SK-N-SH (cell line): ENCODE data around the gene CCDC93. TPM values are rescaled to one million over a fixed set of nuclear protein-coding genes. Genes with fewer than 3 reads are reported as not detected.

Experiments
- CTCF ChIA-PET: fragments of 300-600, 350-600 bp; formaldehyde crosslinking; extraction: SDS; loops from one replicate; lab custom pipeline; 2021; lab: Yijun Ruan, JAX
- POLR2A ChIA-PET: fragments of 350-600 bp; sonication (Branson Sonifier 250); formaldehyde crosslinking; extraction: SDS; loops from one replicate; lab custom pipeline; 2020; ENCODE audit warnings: antibody characterized with exemption, inconsistent platforms; lab: Yijun Ruan, JAX
- DNase-seq: peaks from one replicate; pipeline ENCODE4 v3.0.0; 2012
- H2AFZ ChIP-seq: fragments of 200-600 bp; sonication (generic); 2 replicates; pipeline ENCODE4 v1.8.1; 2016; ENCODE audit warnings: antibody characterized with exemption, mild to moderate bottlenecking, low read depth
- H3F3A ChIP-seq: fragments of 200-600 bp; sonication (generic); replicated peaks from 2 replicates; pipeline ENCODE3; 2016; ENCODE audit warnings: antibody characterized with exemption, mild to moderate bottlenecking; ENCODE audit not compliant: insufficient read depth
- H3K27ac ChIP-seq, 2 experiments: fragments of 200-500 bp in 1 of 2; fragments of 200-600 bp in 1 of 2; sonication (Bioruptor generic) in 1 of 2; sonication (generic), shearing (Covaris generic) in 1 of 2; 2 replicates each; pipeline versions ENCODE4 v1.5.1 to v1.6.1; 2014 to 2016; ENCODE audit warnings: low read depth in 2 of 2, inconsistent platforms in 1 of 2, low read length in 1 of 2, mild to moderate bottlenecking in 1 of 2, mixed read lengths in 1 of 2
- H3K27me3 ChIP-seq: fragments of 200-600 bp; sonication (generic), shearing (Covaris generic); 2 replicates; pipeline ENCODE4 v1.6.1; 2016; ENCODE audit warnings: mixed run types; ENCODE audit not compliant: insufficient read depth
- H3K36me3 ChIP-seq, 2 experiments: fragments of 200-500 bp in 1 of 2; fragments of 200-600 bp in 1 of 2; sonication (Bioruptor generic) in 1 of 2; sonication (generic) in 1 of 2; replicated peaks in 1 of 2; 2 replicates each; pipeline versions ENCODE3 to v1.5.1; 2014 to 2016; ENCODE audit warnings: low read length in 1 of 2, mild to moderate bottlenecking in 1 of 2; ENCODE audit not compliant: insufficient read depth in 2 of 2, control insufficient read depth in 1 of 2
- H3K4me1 ChIP-seq, 2 experiments: fragments of 200-500 bp in 1 of 2; fragments of 200-600 bp in 1 of 2; sonication (Bioruptor generic) in 1 of 2; sonication (generic), shearing (Covaris generic) in 1 of 2; 2 replicates each; pipeline versions ENCODE4 v1.5.1 to v1.6.1; 2014 to 2016; ENCODE audit warnings: low read depth in 1 of 2, low read length in 1 of 2, mixed run types in 1 of 2; ENCODE audit not compliant: insufficient read depth in 2 of 2, control insufficient read depth in 1 of 2
- H3K4me2 ChIP-seq: fragments of 200-600 bp; sonication (generic), shearing (Covaris generic); 2 replicates; pipeline ENCODE4 v1.6.1; 2017; ENCODE audit warnings: mixed run types
- H3K4me3 ChIP-seq, 2 experiments: fragments of 200-500 bp in 1 of 2; fragments of 200-600 bp in 1 of 2; sonication (Bioruptor generic) in 1 of 2; sonication (generic), shearing (Covaris generic) in 1 of 2; 2 replicates each; pipeline versions ENCODE4 v1.5.1 to v1.8.1; 2014 to 2016; ENCODE audit warnings: low read depth in 2 of 2, inconsistent platforms in 1 of 2, low read length in 1 of 2, mild to moderate bottlenecking in 1 of 2, mixed read lengths in 1 of 2, moderate library complexity in 1 of 2
- H3K79me2 ChIP-seq: fragments of 200-600 bp; sonication (generic); 2 replicates; pipeline ENCODE4 v1.8.1; 2017; ENCODE audit warnings: mild to moderate bottlenecking; ENCODE audit not compliant: insufficient read depth
- H3K9ac ChIP-seq: fragments of 200-600 bp; sonication (generic); 2 replicates; pipeline ENCODE4 v1.6.1; 2017; ENCODE audit warnings: mixed run types
- H3K9me2 ChIP-seq: fragments of 200-600 bp; sonication (generic); 2 replicates; pipeline ENCODE4 v1.6.1; 2017; ENCODE audit warnings: mixed run types
- H3K9me3 ChIP-seq: fragments of 200-600 bp; sonication (generic); 2 replicates; pipeline ENCODE4 v1.6.1; 2017; ENCODE audit warnings: mixed run types, mild to moderate bottlenecking, moderate library complexity
- H4K20me1 ChIP-seq: fragments of 200-600 bp; sonication (generic); 2 replicates; pipeline ENCODE4 v1.6.1; 2017; ENCODE audit warnings: mild to moderate bottlenecking, mixed run types; ENCODE audit not compliant: insufficient read depth
- CHD2 ChIP-seq: fragments of 150-350 bp; IDR thresholded peaks from 2 replicates; pipeline ENCODE4 v1.6.1; 2018; ENCODE audit warnings: low read length; ENCODE audit not compliant: partially characterized antibody
- GABPA ChIP-seq: IDR thresholded peaks from 2 replicates; pipeline ENCODE4 v1.4.0; 2012; ENCODE audit warnings: low read depth, mild to moderate bottlenecking
- MAX ChIP-seq: IDR thresholded peaks from 2 replicates; pipeline ENCODE4 v1.4.0; 2012; ENCODE audit warnings: low read depth
- MXI1 ChIP-seq: IDR thresholded peaks from 2 replicates; pipeline ENCODE4 v1.6.1; 2012; ENCODE audit warnings: mild to moderate bottlenecking, low read depth, low read length, improper control_type of control experiment
- RAD21 ChIP-seq: IDR thresholded peaks from 2 replicates; pipeline ENCODE4 v1.6.1; 2012; ENCODE audit warnings: mild to moderate bottlenecking, low read length
- RCOR1 ChIP-seq: fragments of 150-350 bp; IDR thresholded peaks from 2 replicates; pipeline ENCODE4 v1.6.1; 2017; ENCODE audit warnings: antibody characterized with exemption, low read length
- RFX5 ChIP-seq: IDR thresholded peaks from 2 replicates; pipeline ENCODE4 v1.6.1; 2012; ENCODE audit warnings: mild to moderate bottlenecking, improper control_type of control experiment, low read length
- SIN3A ChIP-seq: IDR thresholded peaks from 2 replicates; pipeline ENCODE4 v1.6.1; 2012; ENCODE audit warnings: low read depth, mild to moderate bottlenecking, low read length, moderate library complexity, borderline replicate concordance
- SMC3 ChIP-seq: IDR thresholded peaks from 2 replicates; pipeline ENCODE4 v1.6.1; 2012; ENCODE audit warnings: low read depth, low read length, improper control_type of control experiment
- TAF1 ChIP-seq: IDR thresholded peaks from 2 replicates; pipeline ENCODE4 v1.6.1; 2012; ENCODE audit warnings: low read depth, mild to moderate bottlenecking, low read length, moderate library complexity, borderline replicate concordance
- TCF12 ChIP-seq: IDR thresholded peaks from 2 replicates; pipeline ENCODE4 v1.4.0; 2012
- USF2 ChIP-seq: fragments of 150-350 bp; IDR thresholded peaks from 2 replicates; pipeline ENCODE4 v1.6.1; 2017; ENCODE audit warnings: antibody characterized with exemption, low read length, low read depth, borderline replicate concordance
- WGBS: methylation state at CpG from one replicate; pipeline ENCODE4 v1.1.6; 2017; ENCODE audit warnings: low lambda C conversion rate; 5-methylcytosine and 5-hydroxymethylcytosine counted together
- polyA plus RNA-seq, 3 experiments: library from polyadenylated mRNA; depleted of rRNA; stranded (reverse); fragments of >200 nt; gene quantifications; 2 replicates each; pipeline ENCODE4 v1.2.3, GENCODE V29; 2012
- TF ChIP-seq, protein P1 (sequence below): IDR thresholded peaks from 2 replicates; pipeline ENCODE4; 2012
- TF ChIP-seq, protein P2 (sequence below): IDR thresholded peaks from 2 replicates; pipeline ENCODE4 v1.6.1; 2012; ENCODE audit warnings: mild to moderate bottlenecking, low read depth, low read length, moderate library complexity
- TF ChIP-seq, protein P3 (sequence below): IDR thresholded peaks from 2 replicates; pipeline ENCODE4 v1.4.0; 2012; ENCODE audit warnings: low read depth, borderline replicate concordance
- TF ChIP-seq, protein P4 (sequence below): IDR thresholded peaks from 2 replicates; pipeline ENCODE4 v1.4.0; 2012; ENCODE audit warnings: low read depth, borderline replicate concordance

The CCDC93 gene
- polyA plus RNA-seq, 1 of the 3 experiments (the other 2 are of a cell fraction): 11.7 TPM

DNA sequence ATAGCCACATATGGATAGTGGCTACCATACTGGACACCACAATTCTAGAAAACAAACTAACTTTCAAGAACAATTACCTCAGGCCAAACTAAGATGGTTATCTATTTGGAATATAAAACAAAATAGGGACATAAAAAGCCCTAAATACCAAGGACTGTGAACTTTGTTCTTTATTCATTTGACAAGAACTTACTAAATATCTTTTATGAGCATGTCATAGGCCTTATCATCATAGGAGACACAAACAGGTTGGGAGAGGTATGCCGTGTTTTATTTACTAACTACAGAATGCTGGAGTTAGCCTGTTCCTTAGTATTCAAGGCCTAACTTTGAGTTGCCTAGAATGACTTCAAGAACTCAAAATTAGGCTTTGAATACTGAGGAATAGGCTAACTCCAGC lies 32.1 kb downstream of the CCDC93 start:
- ChIA-PET POLR2A (no interaction called here), CTCF (interaction anchor here (3.0 kb wide), 1 partner anchor 21 kb away, joined by 23 read pairs; no protein-coding TSS in a partner anchor)
- H3K9me3 ChIP-seq: no peaks in the 10 kb centered on the region
- peak overlapping the region; percentile 78 to 99; a peak in 3 of 4 replicates for H3K27ac ChIP-seq
- WGBS: 100% methylated on average over 1 of the region's 1 CpG
- H3K9ac ChIP-seq: peak overlapping the region; percentile 20; the same call in 1 of the 2 replicates
- no peaks in the 10 kb centered on the region for H4K20me1 ChIP-seq
- H2AFZ ChIP-seq: no peak overlapping the region
- DNase-seq: no peak
- peaks cover 26% of the 10 kb centered on the region; the same call in 1 of the 2 replicates for H3K79me2 ChIP-seq
- TF ChIP-seq, protein P1, sequence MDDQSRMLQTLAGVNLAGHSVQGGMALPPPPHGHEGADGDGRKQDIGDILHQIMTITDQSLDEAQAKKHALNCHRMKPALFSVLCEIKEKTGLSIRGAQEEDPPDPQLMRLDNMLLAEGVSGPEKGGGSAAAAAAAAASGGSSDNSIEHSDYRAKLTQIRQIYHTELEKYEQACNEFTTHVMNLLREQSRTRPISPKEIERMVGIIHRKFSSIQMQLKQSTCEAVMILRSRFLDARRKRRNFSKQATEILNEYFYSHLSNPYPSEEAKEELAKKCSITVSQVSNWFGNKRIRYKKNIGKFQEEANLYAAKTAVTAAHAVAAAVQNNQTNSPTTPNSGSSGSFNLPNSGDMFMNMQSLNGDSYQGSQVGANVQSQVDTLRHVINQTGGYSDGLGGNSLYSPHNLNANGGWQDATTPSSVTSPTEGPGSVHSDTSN: no peak
- no peak for TF ChIP-seq TAF1
- TF ChIP-seq TCF12: no peak
- no peak for TF ChIP-seq MXI1
- TF ChIP-seq, protein P2, sequence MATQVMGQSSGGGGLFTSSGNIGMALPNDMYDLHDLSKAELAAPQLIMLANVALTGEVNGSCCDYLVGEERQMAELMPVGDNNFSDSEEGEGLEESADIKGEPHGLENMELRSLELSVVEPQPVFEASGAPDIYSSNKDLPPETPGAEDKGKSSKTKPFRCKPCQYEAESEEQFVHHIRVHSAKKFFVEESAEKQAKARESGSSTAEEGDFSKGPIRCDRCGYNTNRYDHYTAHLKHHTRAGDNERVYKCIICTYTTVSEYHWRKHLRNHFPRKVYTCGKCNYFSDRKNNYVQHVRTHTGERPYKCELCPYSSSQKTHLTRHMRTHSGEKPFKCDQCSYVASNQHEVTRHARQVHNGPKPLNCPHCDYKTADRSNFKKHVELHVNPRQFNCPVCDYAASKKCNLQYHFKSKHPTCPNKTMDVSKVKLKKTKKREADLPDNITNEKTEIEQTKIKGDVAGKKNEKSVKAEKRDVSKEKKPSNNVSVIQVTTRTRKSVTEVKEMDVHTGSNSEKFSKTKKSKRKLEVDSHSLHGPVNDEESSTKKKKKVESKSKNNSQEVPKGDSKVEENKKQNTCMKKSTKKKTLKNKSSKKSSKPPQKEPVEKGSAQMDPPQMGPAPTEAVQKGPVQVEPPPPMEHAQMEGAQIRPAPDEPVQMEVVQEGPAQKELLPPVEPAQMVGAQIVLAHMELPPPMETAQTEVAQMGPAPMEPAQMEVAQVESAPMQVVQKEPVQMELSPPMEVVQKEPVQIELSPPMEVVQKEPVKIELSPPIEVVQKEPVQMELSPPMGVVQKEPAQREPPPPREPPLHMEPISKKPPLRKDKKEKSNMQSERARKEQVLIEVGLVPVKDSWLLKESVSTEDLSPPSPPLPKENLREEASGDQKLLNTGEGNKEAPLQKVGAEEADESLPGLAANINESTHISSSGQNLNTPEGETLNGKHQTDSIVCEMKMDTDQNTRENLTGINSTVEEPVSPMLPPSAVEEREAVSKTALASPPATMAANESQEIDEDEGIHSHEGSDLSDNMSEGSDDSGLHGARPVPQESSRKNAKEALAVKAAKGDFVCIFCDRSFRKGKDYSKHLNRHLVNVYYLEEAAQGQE: no peak
- TF ChIP-seq, protein P3, sequence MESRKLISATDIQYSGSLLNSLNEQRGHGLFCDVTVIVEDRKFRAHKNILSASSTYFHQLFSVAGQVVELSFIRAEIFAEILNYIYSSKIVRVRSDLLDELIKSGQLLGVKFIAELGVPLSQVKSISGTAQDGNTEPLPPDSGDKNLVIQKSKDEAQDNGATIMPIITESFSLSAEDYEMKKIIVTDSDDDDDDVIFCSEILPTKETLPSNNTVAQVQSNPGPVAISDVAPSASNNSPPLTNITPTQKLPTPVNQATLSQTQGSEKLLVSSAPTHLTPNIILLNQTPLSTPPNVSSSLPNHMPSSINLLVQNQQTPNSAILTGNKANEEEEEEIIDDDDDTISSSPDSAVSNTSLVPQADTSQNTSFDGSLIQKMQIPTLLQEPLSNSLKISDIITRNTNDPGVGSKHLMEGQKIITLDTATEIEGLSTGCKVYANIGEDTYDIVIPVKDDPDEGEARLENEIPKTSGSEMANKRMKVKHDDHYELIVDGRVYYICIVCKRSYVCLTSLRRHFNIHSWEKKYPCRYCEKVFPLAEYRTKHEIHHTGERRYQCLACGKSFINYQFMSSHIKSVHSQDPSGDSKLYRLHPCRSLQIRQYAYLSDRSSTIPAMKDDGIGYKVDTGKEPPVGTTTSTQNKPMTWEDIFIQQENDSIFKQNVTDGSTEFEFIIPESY: no peak
- TF ChIP-seq MAX: no peak
- TF ChIP-seq RAD21: no peak
- TF ChIP-seq USF2: no peak
- TF ChIP-seq SMC3: no peak
- no peak for TF ChIP-seq GABPA
- TF ChIP-seq RFX5: no peak
- no peak for TF ChIP-seq CHD2
- no peak for TF ChIP-seq SIN3A
- TF ChIP-seq RCOR1: no peak
- TF ChIP-seq, protein P4, sequence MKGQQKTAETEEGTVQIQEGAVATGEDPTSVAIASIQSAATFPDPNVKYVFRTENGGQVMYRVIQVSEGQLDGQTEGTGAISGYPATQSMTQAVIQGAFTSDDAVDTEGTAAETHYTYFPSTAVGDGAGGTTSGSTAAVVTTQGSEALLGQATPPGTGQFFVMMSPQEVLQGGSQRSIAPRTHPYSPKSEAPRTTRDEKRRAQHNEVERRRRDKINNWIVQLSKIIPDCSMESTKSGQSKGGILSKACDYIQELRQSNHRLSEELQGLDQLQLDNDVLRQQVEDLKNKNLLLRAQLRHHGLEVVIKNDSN: no peak
- peaks cover 26 to 53% of the 10 kb centered on the region in 2 experiments for H3K4me1 ChIP-seq
- no peak overlapping the region for H3K4me2 ChIP-seq
- H3K27me3 ChIP-seq: no peaks in the 10 kb centered on the region
- H3K4me3 ChIP-seq: no peak overlapping the region
- H3K36me3 ChIP-seq: peaks cover 7 to 17% of the 10 kb centered on the region in 2 experiments
- no peaks in the 10 kb centered on the region for H3K9me2 ChIP-seq
- H3F3A ChIP-seq: peaks cover 46% of the 10 kb centered on the region
